ENCODE results near the gene TPD52L2.
"Not testable (repeated sequence)": the region's sequence is repeated elsewhere in the genome, so short reads cannot be mapped to it uniquely, and the experiment has no call there.

TPD52L2 gene

GRCh38 chr20:63897978-63898561 is 33.0 kb downstream of the TPD52L2 start:
- FAIRE-seq = no peak

- FAIRE-seq = no peak
Measured at GRCh38 chr20:63898882-63899558, 34.0 kb downstream of the TPD52L2 start.

GRCh38 chr20:63900413-63900812 is 35.3 kb downstream of the TPD52L2 start:
- FAIRE-seq = no peak

- no peak for FAIRE-seq
Measured at GRCh38 chr20:63903796-63904561, 38.9 kb downstream of the TPD52L2 start.

GRCh38 chr20:63908008-63908682 is 43.1 kb downstream of the TPD52L2 start:
- no peak for FAIRE-seq

- FAIRE-seq = no peak
Measured at GRCh38 chr20:63911176-63911575, 46.1 kb downstream of the TPD52L2 start.

GRCh38 chr20:63913768-63914167 is 48.7 kb downstream of the TPD52L2 start:
- FAIRE-seq = no peak

- FAIRE-seq = no peak
Measured at GRCh38 chr20:63915471-63915870, 50.4 kb downstream of the TPD52L2 start.

GRCh38 chr20:63916371-63916939 is 51.4 kb downstream of the TPD52L2 start:
- FAIRE-seq = not testable (repeated sequence)

- no peak for FAIRE-seq
Measured at GRCh38 chr20:63917811-63918210, 52.7 kb downstream of the TPD52L2 start.

- FAIRE-seq = no peak
Measured at GRCh38 chr20:63919130-63919529, 54.1 kb downstream of the TPD52L2 start.

- no peak for FAIRE-seq
Measured at GRCh38 chr20:63920226-63920625, 55.2 kb downstream of the TPD52L2 start.

GRCh38 chr20:63923651-63924050 is 58.6 kb downstream of the TPD52L2 start:
- no peak for FAIRE-seq

GRCh38 chr20:63924241-63924640 is 59.2 kb downstream of the TPD52L2 start:
- FAIRE-seq = no peak

- no peak for FAIRE-seq
Measured at GRCh38 chr20:63926298-63926697, 61.2 kb downstream of the TPD52L2 start.

- FAIRE-seq = no peak
Measured at GRCh38 chr20:63929071-63929470, 64.0 kb downstream of the TPD52L2 start.

- FAIRE-seq = not testable (repeated sequence)
Measured at GRCh38 chr20:63929473-63929883, 64.4 kb downstream of the TPD52L2 start.

GRCh38 chr20:63930971-63931553 is 66.0 kb downstream of the TPD52L2 start:
- no peak for FAIRE-seq

GRCh38 chr20:63931735-63932134 is 66.7 kb downstream of the TPD52L2 start:
- FAIRE-seq = no peak

GRCh38 chr20:63932606-63933160 is 67.6 kb downstream of the TPD52L2 start:
- FAIRE-seq = no peak

- FAIRE-seq = no peak
Measured at GRCh38 chr20:63933646-63934045, 68.6 kb downstream of the TPD52L2 start.
